GM23338 (cell line): ENCODE data around the gene WARS2. TPM values are rescaled to one million over a fixed set of nuclear protein-coding genes. Genes with fewer than 3 reads are reported as not detected.

Source experiments
- ATAC-seq: fragments of 200-7000 bp; cut with Tn5 transposase; 3 replicates; pipeline ENCODE4 v1.9.1; 2020
- DNase-seq: peaks from one replicate; pipeline ENCODE4 v3.0.0-alpha.2; 2015; ENCODE audit warnings: low spot score
- H2AFZ ChIP-seq: fragments of 200-600 bp; sonication (generic); 2 replicates; pipeline ENCODE4 v1.8.0; 2016; ENCODE audit warnings: antibody characterized with exemption, mild to moderate bottlenecking, moderate library complexity
- H3F3A ChIP-seq: fragments of 200-600 bp; sonication (generic); replicated peaks from 2 replicates; pipeline ENCODE4 v1.8.0; 2017; ENCODE audit warnings: antibody characterized with exemption, mixed run types, low read depth
- H3K27ac ChIP-seq: fragments of 200-600 bp; sonication (generic); 2 replicates; pipeline ENCODE4 v1.6.1; 2016; ENCODE audit warnings: low read depth
- H3K27me3 ChIP-seq: fragments of 200-600 bp; sonication (generic); 2 replicates; pipeline ENCODE4 v1.8.0; 2016; ENCODE audit warnings: mild to moderate bottlenecking, mixed run types, moderate library complexity; ENCODE audit not compliant: insufficient read depth
- H3K36me3 ChIP-seq: fragments of 200-600 bp; sonication (generic); 2 replicates; pipeline ENCODE4 v1.8.0; 2016; ENCODE audit warnings: mild to moderate bottlenecking; ENCODE audit not compliant: insufficient read depth
- H3K4me1 ChIP-seq: fragments of 200-600 bp; sonication (generic); 2 replicates; pipeline ENCODE4 v1.8.0; 2016; ENCODE audit warnings: mild to moderate bottlenecking, moderate library complexity; ENCODE audit not compliant: insufficient read depth
- H3K4me2 ChIP-seq: fragments of 200-600 bp; sonication (generic); 2 replicates; pipeline ENCODE4 v1.7.1; 2017; ENCODE audit warnings: mixed run types
- H3K4me3 ChIP-seq: fragments of 200-600 bp; sonication (generic); 2 replicates; pipeline ENCODE4 v1.6.1; 2016; ENCODE audit warnings: mixed run types
- H3K79me2 ChIP-seq: fragments of 200-600 bp; sonication (generic); replicated peaks from 2 replicates; pipeline ENCODE4 v1.8.0; 2017; ENCODE audit warnings: mild to moderate bottlenecking; ENCODE audit not compliant: insufficient read depth
- H3K9me2 ChIP-seq: fragments of 200-600 bp; sonication (generic); 2 replicates; pipeline ENCODE4 v1.8.0; 2017; ENCODE audit not compliant: insufficient read depth
- H4K20me1 ChIP-seq: fragments of 200-600 bp; sonication (generic); replicated peaks from 2 replicates; pipeline ENCODE4 v1.8.0; 2017; ENCODE audit warnings: mild to moderate bottlenecking; ENCODE audit not compliant: insufficient read depth
- H3K27ac Mint-ChIP-seq: 2 replicates; pipeline ENCODE4 v1.8.0; 2020; ENCODE audit warnings: inconsistent platforms, mild to moderate bottlenecking, moderate library complexity, mixed read lengths
- H3K27me3 Mint-ChIP-seq: 3 replicates; pipeline ENCODE4 v1.8.0; 2022; ENCODE audit warnings: low read depth, mild to moderate bottlenecking, moderate library complexity, mixed read lengths, inconsistent platforms; ENCODE audit not compliant: insufficient read depth, poor library complexity
- H3K36me3 Mint-ChIP-seq: 3 replicates; pipeline ENCODE4 v1.8.0; 2021; ENCODE audit warnings: low read depth, mild to moderate bottlenecking, inconsistent platforms, moderate library complexity, mixed read lengths
- H3K4me1 Mint-ChIP-seq: 3 replicates; pipeline ENCODE4 v1.8.0; 2020; ENCODE audit warnings: mild to moderate bottlenecking, inconsistent platforms, mixed read lengths
- H3K4me3 Mint-ChIP-seq: 3 replicates; pipeline ENCODE4 v1.8.0; 2021; ENCODE audit warnings: moderate library complexity, mild to moderate bottlenecking, inconsistent platforms, mixed read lengths
- H3K9me3 Mint-ChIP-seq: 3 replicates; pipeline ENCODE4 v1.8.0; 2020; ENCODE audit warnings: moderate library complexity, mild to moderate bottlenecking, inconsistent platforms, mixed read lengths
- EZH2 ChIP-seq: fragments of 200-600 bp; sonication (generic); IDR thresholded peaks from one replicate; pipeline ENCODE4 v1.8.0; 2017; ENCODE audit warnings: antibody characterized with exemption, mild to moderate bottlenecking, low read depth; ENCODE audit not compliant: unreplicated experiment
- EZH2phosphoT487 ChIP-seq: fragments of 200-600 bp; sonication (generic); IDR thresholded peaks from one replicate; pipeline ENCODE4 v1.8.1; 2018; ENCODE audit warnings: antibody characterized with exemption; ENCODE audit not compliant: unreplicated experiment
- POLR2AphosphoS5 ChIP-seq: IDR thresholded peaks from 2 replicates; pipeline ENCODE4 v1.6.1; 2016; ENCODE audit warnings: antibody characterized with exemption, low read depth
- REST ChIP-seq: IDR thresholded peaks from one replicate; pipeline ENCODE4 v1.6.1; 2018; ENCODE audit warnings: antibody characterized with exemption; ENCODE audit not compliant: unreplicated experiment
- STAT1 ChIP-seq: IDR thresholded peaks from one replicate; pipeline ENCODE4 v1.6.1; 2016; ENCODE audit warnings: antibody characterized with exemption; ENCODE audit not compliant: unreplicated experiment
- ZNF331 ChIP-seq: fragments of 250-450 bp; sonication (Bioruptor Pico); IDR thresholded peaks from 2 replicates; pipeline ENCODE4 v1.5.0; 2020; ENCODE audit warnings: low read depth, mild to moderate bottlenecking, moderate library complexity
- ZNF462 ChIP-seq: fragments of 250-450 bp; sonication (Bioruptor Pico); IDR thresholded peaks from 2 replicates; pipeline ENCODE4 v1.5.0; 2020; ENCODE audit warnings: mild to moderate bottlenecking, moderate library complexity
- polyA plus RNA-seq: library from polyadenylated mRNA; unstranded; fragments of >200 nt; fragmentation: Nextera tagmentation; extraction: Ambion mirVana; gene quantifications from 2 replicates; pipeline ENCODE4 v1.2.1, GENCODE V29; 2016
- total RNA-seq: library from RNA; depleted of rRNA; stranded (reverse); fragments of >200 nt; shearing (Covaris generic); gene quantifications from 2 replicates; pipeline ENCODE4 v1.2.3, GENCODE V29; 2014

The WARS2 gene
- total and polyA plus RNA-seq, 2 experiments from 2014 or later = 6.4 to 12.6 TPM

- Mint-ChIP-seq H3K4me3 (peak overlapping the region; percentile 73), H3K27me3 (peaks cover 100% of the 10 kb centered on the region), H3K4me1 (peaks cover 81% of the 10 kb centered on the region), H3K9me3 (peaks cover 6% of the 10 kb centered on the region), H3K36me3 (no peaks in the 10 kb centered on the region), H3K27ac (no peak overlapping the region)
- H3K27ac ChIP-seq = no peak overlapping the region
- peak overlapping the region; percentile 59 for H3K4me3 ChIP-seq
- no peaks in the 10 kb centered on the region for H3K9me2 ChIP-seq
- H3K36me3 ChIP-seq = no peaks in the 10 kb centered on the region
- H3F3A ChIP-seq = peaks cover 28% of the 10 kb centered on the region
- no peaks in the 10 kb centered on the region for H3K79me2 ChIP-seq
- H3K4me1 ChIP-seq = peaks cover 74% of the 10 kb centered on the region
- ATAC-seq = peak; percentile 19
- peaks cover 9% of the 10 kb centered on the region; the same call in 1 of the 2 replicates for H4K20me1 ChIP-seq
- peak; percentile 78 for DNase-seq
- peaks cover 100% of the 10 kb centered on the region for H3K27me3 ChIP-seq
- peak overlapping the region; percentile 87 for H2AFZ ChIP-seq
- H3K4me2 ChIP-seq = peak overlapping the region; percentile 74
- TF ChIP-seq ZNF331 (no peak), EZH2phosphoT487 (peak; percentile 79), STAT1 (no peak), ZNF462 (CRISPR knock-in tag) (no peak), REST (no peak), POLR2AphosphoS5 (no peak), EZH2 (peak; percentile 90)
Measured at GRCh38 chr1:118987468-118988185, 152.8 kb downstream of the WARS2 start.
